HEK293T (cell line): ENCODE measurements around the gene VEZF1.

Experiments used
- CTCF ChIA-PET: fragments of 350-600 bp; formaldehyde crosslinking; extraction: SDS; loops from one replicate; lab custom pipeline; 2021; ENCODE audit warnings: antibody characterized with exemption, inconsistent platforms; lab: Yijun Ruan, JAX
- POLR2A ChIA-PET: fragments of 350-600 bp; formaldehyde crosslinking; extraction: SDS; loops from one replicate; lab custom pipeline; 2020; ENCODE audit warnings: antibody characterized with exemption, inconsistent platforms; lab: Yijun Ruan, JAX
- DNase-seq: peaks from one replicate; pipeline ENCODE4 v3.0.0; 2012; ENCODE audit warnings: mixed read lengths; ENCODE audit errors: extremely low spot score
- ARNT ChIP-seq: fragments of 450-650 bp; IDR thresholded peaks from 2 replicates; pipeline ENCODE4 v1.6.1; 2017; ENCODE audit warnings: mild to moderate bottlenecking
- BHLHE40 ChIP-seq: fragments of 450-650 bp; IDR thresholded peaks from 2 replicates; pipeline ENCODE4 v1.6.1; 2016; ENCODE audit warnings: mild to moderate bottlenecking, moderate library complexity, borderline replicate concordance
- CTBP1 ChIP-seq: fragments of 450-650 bp; IDR thresholded peaks from 2 replicates; pipeline ENCODE4 v1.6.1; 2016; ENCODE audit warnings: borderline replicate concordance
- ELF4 ChIP-seq: fragments of 450-650 bp; IDR thresholded peaks from 2 replicates; pipeline ENCODE4 v1.6.1; 2017; ENCODE audit warnings: antibody characterized with exemption
- FOXA1 ChIP-seq: fragments of 450-650 bp; IDR thresholded peaks from 2 replicates; pipeline ENCODE4 v1.6.1; 2016; ENCODE audit warnings: mild to moderate bottlenecking
- FOXK2 ChIP-seq: fragments of 450-650 bp; IDR thresholded peaks from 2 replicates; pipeline ENCODE4 v1.6.1; 2016; ENCODE audit warnings: mild to moderate bottlenecking
- FOXM1 ChIP-seq: fragments of 450-650 bp; IDR thresholded peaks from 2 replicates; pipeline ENCODE4 v1.6.1; 2017; ENCODE audit warnings: mild to moderate bottlenecking, borderline replicate concordance
- HDGF ChIP-seq: fragments of 450-650 bp; IDR thresholded peaks from 2 replicates; pipeline ENCODE4 v1.6.1; 2017; ENCODE audit warnings: antibody characterized with exemption, borderline replicate concordance
- L3MBTL2 ChIP-seq: fragments of 450-650 bp; conservative IDR thresholded peaks from 2 replicates; pipeline ENCODE4 v1.6.1; 2016; ENCODE audit warnings: mild to moderate bottlenecking
- LEF1 ChIP-seq: fragments of 450-650 bp; IDR thresholded peaks from 2 replicates; pipeline ENCODE4 v1.6.1; 2017; ENCODE audit warnings: mild to moderate bottlenecking, borderline replicate concordance
- NFRKB ChIP-seq: fragments of 450-650 bp; IDR thresholded peaks from 2 replicates; pipeline ENCODE4 v1.6.1; 2016; ENCODE audit warnings: mild to moderate bottlenecking, moderate library complexity
- SP1 ChIP-seq: fragments of 450-650 bp; IDR thresholded peaks from 2 replicates; pipeline ENCODE4 v1.6.1; 2017
- SUZ12 ChIP-seq: fragments of 450-650 bp; IDR thresholded peaks from 2 replicates; pipeline ENCODE4 v1.6.1; 2016; ENCODE audit warnings: mild to moderate bottlenecking
- TARDBP ChIP-seq: fragments of 450-650 bp; IDR thresholded peaks from 2 replicates; pipeline ENCODE4 v1.6.1; 2016
- ZNF384 ChIP-seq: fragments of 450-650 bp; IDR thresholded peaks from 2 replicates; pipeline ENCODE4 v1.6.1; 2016
- TF ChIP-seq, protein P1 (sequence below): fragments of 450-650 bp; IDR thresholded peaks from 2 replicates; pipeline ENCODE4 v1.6.1; 2016

Gene VEZF1

GRCh38 chr17:57984261-57984890 lies 3.7 kb downstream of the VEZF1 start:
- CTCF ChIA-PET = interaction anchor here (0.9 kb wide), 1 partner anchor 16 kb away, joined by 3 read pairs; no protein-coding TSS in a partner anchor
- POLR2A ChIA-PET = interaction anchor here (0.9 kb wide), 1 partner anchor 32 kb away, joined by 3 read pairs; no protein-coding TSS in a partner anchor
- no peak for DNase-seq
- no peak for TF ChIP-seq SUZ12
- TF ChIP-seq SP1 = no peak
- TF ChIP-seq ZNF384 = no peak
- TF ChIP-seq ELF4 = no peak
- no peak for TF ChIP-seq TARDBP
- TF ChIP-seq NFRKB = no peak
- TF ChIP-seq FOXM1 = no peak
- TF ChIP-seq CTBP1 = no peak
- TF ChIP-seq LEF1 = no peak
- TF ChIP-seq HDGF = no peak
- no peak for TF ChIP-seq FOXA1
- TF ChIP-seq BHLHE40 = no peak
- no peak for TF ChIP-seq FOXK2
- no peak for TF ChIP-seq ARNT
- TF ChIP-seq L3MBTL2 = no peak
- TF ChIP-seq, protein P1, sequence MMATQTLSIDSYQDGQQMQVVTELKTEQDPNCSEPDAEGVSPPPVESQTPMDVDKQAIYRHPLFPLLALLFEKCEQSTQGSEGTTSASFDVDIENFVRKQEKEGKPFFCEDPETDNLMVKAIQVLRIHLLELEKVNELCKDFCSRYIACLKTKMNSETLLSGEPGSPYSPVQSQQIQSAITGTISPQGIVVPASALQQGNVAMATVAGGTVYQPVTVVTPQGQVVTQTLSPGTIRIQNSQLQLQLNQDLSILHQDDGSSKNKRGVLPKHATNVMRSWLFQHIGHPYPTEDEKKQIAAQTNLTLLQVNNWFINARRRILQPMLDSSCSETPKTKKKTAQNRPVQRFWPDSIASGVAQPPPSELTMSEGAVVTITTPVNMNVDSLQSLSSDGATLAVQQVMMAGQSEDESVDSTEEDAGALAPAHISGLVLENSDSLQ = no peak

DNA sequence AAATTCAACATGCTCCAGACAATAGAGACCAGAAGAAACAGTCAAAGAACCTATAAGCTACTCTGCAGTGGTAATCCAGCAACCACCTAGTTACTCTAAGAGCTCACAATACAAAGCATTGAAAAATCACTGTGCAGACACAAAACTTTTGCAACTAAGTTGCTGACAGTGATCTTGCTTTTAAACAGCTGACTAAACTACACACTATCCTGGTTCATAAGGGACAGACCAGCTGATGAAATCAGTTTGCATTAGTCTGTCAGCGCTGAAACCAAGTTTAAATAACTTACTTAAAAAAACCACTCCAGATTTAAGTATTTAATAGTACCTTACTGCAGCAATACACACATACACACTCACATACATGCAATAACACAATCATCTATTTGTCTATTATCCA lies 4.6 kb downstream of the VEZF1 start:
- TF ChIP-seq HDGF (no peak), BHLHE40 (no peak), FOXK2 (no peak), TARDBP (no peak), SUZ12 (no peak), FOXM1 (no peak), SP1 (no peak), FOXA1 (no peak), LEF1 (no peak), ZNF384 (no peak), CTBP1 (no peak), NFRKB (no peak), ELF4 (no peak)
- TF ChIP-seq, protein P1 = no peak
- ChIA-PET POLR2A (interaction anchor here (1.0 kb wide), 1 partner anchor 133 kb away, joined by 3 read pairs; no protein-coding TSS in a partner anchor), CTCF (no interaction called here)
- no peak for DNase-seq

GRCh38 chr17:57982452-57983170 lies 5.4 kb downstream of the VEZF1 start:
- ChIA-PET CTCF (no interaction called here), POLR2A (interaction anchor here (1.0 kb wide), 1 partner anchor 132 kb away, joined by 3 read pairs; no protein-coding TSS in a partner anchor)
- DNase-seq = no peak
- TF ChIP-seq FOXA1 = no peak
- no peak for TF ChIP-seq ZNF384
- TF ChIP-seq ELF4 = no peak
- TF ChIP-seq NFRKB = no peak
- TF ChIP-seq L3MBTL2 = no peak
- no peak for TF ChIP-seq BHLHE40
- no peak for TF ChIP-seq ARNT
- TF ChIP-seq SP1 = no peak
- TF ChIP-seq CTBP1 = no peak
- TF ChIP-seq SUZ12 = no peak
- no peak for TF ChIP-seq HDGF
- no peak for TF ChIP-seq TARDBP
- no peak for TF ChIP-seq LEF1
- no peak for TF ChIP-seq FOXK2
- TF ChIP-seq FOXM1 = no peak
- TF ChIP-seq, protein P1 = no peak

DNA sequence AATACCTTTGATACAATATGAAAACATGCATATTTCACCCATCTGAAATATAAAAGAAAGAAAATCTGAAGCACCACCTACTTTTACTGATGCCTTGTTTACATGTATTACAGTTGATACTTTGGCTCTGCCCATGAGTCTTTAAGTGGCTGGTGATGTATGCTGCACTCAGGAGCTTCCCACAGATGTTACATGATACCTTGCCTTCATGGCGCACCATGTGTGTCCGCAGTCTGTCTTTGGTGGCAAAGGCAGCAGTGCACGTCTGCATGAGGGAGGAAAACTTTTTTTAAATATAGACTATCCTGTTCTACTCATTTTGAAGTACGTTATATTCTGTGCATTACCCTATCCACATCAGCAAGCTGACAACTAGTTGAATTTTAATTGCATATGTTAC lies 7.5 kb downstream of the VEZF1 start:
- TF ChIP-seq HDGF = no peak
- TF ChIP-seq SUZ12 = no peak
- no peak for DNase-seq
- POLR2A ChIA-PET = interaction anchor here (1.0 to 2.0 kb wide), 2 partner anchors 28 to 30 kb away, joined by 3 to 4 read pairs; no protein-coding TSS in a partner anchor
- CTCF ChIA-PET = interaction anchor here (1.0 kb wide), 1 partner anchor 30 kb away, joined by 3 read pairs; no protein-coding TSS in a partner anchor

GRCh38 chr17:57979076-57979475 lies 9.0 kb downstream of the VEZF1 start:
- POLR2A ChIA-PET = no interaction called here

More at GRCh38 chr17:57979076-57979475, 9.0 kb downstream of the VEZF1 start:
- CTCF ChIA-PET = interaction anchor here (0.6 kb wide), 1 partner anchor 111 kb away, joined by 3 read pairs; no protein-coding TSS in a partner anchor
- DNase-seq = no peak
- TF ChIP-seq FOXM1 (no peak), ARNT (no peak), L3MBTL2 (no peak), NFRKB (no peak), CTBP1 (no peak), SP1 (no peak), BHLHE40 (no peak), HDGF (no peak), TARDBP (no peak), FOXA1 (no peak)
- TF ChIP-seq, protein P1 = no peak
